Osteoblast (primary cell): ENCODE measurements around the gene SLC7A5. TPM values are rescaled to one million over a fixed set of nuclear protein-coding genes. Genes with fewer than 3 reads are reported as not detected.
"Not testable (repeated sequence)": the region's sequence is repeated elsewhere in the genome, so short reads cannot be mapped to it uniquely, and the experiment has no call there.

ENCODE experiments used
- DNase-seq: peaks from one replicate; pipeline ENCODE4 v3.0.0; 2011; ENCODE audit warnings: low spot score, mixed read lengths; ENCODE audit not compliant: insufficient read length; ENCODE audit errors: missing footprints
- H2AFZ ChIP-seq: 2 replicates; pipeline ENCODE4 v1.6.0; 2011; ENCODE audit warnings: mild to moderate bottlenecking, low read length
- H3K27ac ChIP-seq: 2 replicates; pipeline ENCODE4 v1.5.1; 2011; ENCODE audit warnings: mild to moderate bottlenecking, low read depth, low read length, moderate library complexity
- H3K27me3 ChIP-seq: 2 replicates; pipeline ENCODE4 v1.6.0; 2012; ENCODE audit warnings: mild to moderate bottlenecking, control low read depth, inconsistent platforms, low read length, moderate library complexity; ENCODE audit not compliant: insufficient read depth
- H3K36me3 ChIP-seq: 2 replicates; pipeline ENCODE4 v1.5.1; 2011; ENCODE audit warnings: mild to moderate bottlenecking, low read length, control low read depth, moderate library complexity; ENCODE audit not compliant: insufficient read depth
- H3K4me1 ChIP-seq: 2 replicates; pipeline ENCODE4 v1.5.1; 2011; ENCODE audit warnings: mild to moderate bottlenecking, low read length, control low read depth, moderate library complexity; ENCODE audit not compliant: insufficient read depth
- H3K4me2 ChIP-seq: 2 replicates; pipeline ENCODE4 v1.6.0; 2011; ENCODE audit warnings: mild to moderate bottlenecking, low read length; ENCODE audit not compliant: insufficient read depth
- H3K4me3 ChIP-seq: fragments of 200-600 bp; sonication (generic); 3 replicates; pipeline ENCODE4 v1.5.1; 2012; ENCODE audit warnings: mild to moderate bottlenecking, low read length, inconsistent platforms; ENCODE audit not compliant: insufficient read depth
- H3K79me2 ChIP-seq: 2 replicates; pipeline ENCODE4 v1.6.0; 2012; ENCODE audit warnings: mild to moderate bottlenecking, low read length, control low read depth, inconsistent platforms; ENCODE audit not compliant: insufficient read depth
- H3K9me3 ChIP-seq: 2 replicates; pipeline ENCODE4 v1.5.1; 2011; ENCODE audit warnings: low read depth, low read length, control low read depth
- H4K20me1 ChIP-seq: 2 replicates; pipeline ENCODE4 v1.6.0; 2012; ENCODE audit warnings: mild to moderate bottlenecking, low read length, control low read depth; ENCODE audit not compliant: insufficient read depth
- CTCF ChIP-seq: IDR thresholded peaks from 2 replicates; pipeline ENCODE4 v1.5.1; 2011; ENCODE audit warnings: mild to moderate bottlenecking, low read depth, low read length, moderate library complexity; ENCODE audit errors: extremely low read depth
- total RNA-seq: library from RNA; depleted of rRNA; stranded (reverse); fragments of >200 nt; gene quantifications from 2 replicates; pipeline ENCODE4 v1.2.3, GENCODE V29; 2012

The SLC7A5 gene
- total RNA-seq, result 60.4 and 90.8 TPM in 2 replicates

- peaks cover 11% of the 10 kb centered on the region for H3K36me3 ChIP-seq
- H3K4me1 ChIP-seq, result peaks cover 39% of the 10 kb centered on the region
- H3K27me3 ChIP-seq, H2AFZ ChIP-seq, H3K9me3 ChIP-seq: not testable (repeated sequence)
- peak; percentile 88 for DNase-seq
- H3K79me2 ChIP-seq, result peaks cover 45% of the 10 kb centered on the region
- H3K27ac ChIP-seq, result peak within 1 kb of the TSS; percentile 95
- peak within 1 kb of the TSS; percentile 83 for H3K4me3 ChIP-seq
- H4K20me1 ChIP-seq, result peaks cover 37% of the 10 kb centered on the region
- peak within 1 kb of the TSS; percentile 87 for H3K4me2 ChIP-seq
These were observed at the start of gene SLC7A5 for GRCh38 chr16:87869061-87869878. Gene SLC7A5, minus strand, starts transcription at chr16:87869507. Its CDS starts 85 bp downstream, at chr16:87869422.

GRCh38 chr16:87918338-87918737, 49.0 kb upstream of the SLC7A5 start:
- H3K27ac ChIP-seq, result no peak overlapping the region
- peak overlapping the region; percentile 70 for H3K4me2 ChIP-seq
- peaks cover 5% of the 10 kb centered on the region for H3K4me1 ChIP-seq
- H3K9me3 ChIP-seq, result no peaks in the 10 kb centered on the region
- DNase-seq, result peak; percentile 39
- peak overlapping the region; percentile 47 for H3K4me3 ChIP-seq
- H3K79me2 ChIP-seq, result no peaks in the 10 kb centered on the region
- H3K27me3 ChIP-seq, result peaks cover 6% of the 10 kb centered on the region
- TF ChIP-seq CTCF, result no peak
- H2AFZ ChIP-seq, result peak overlapping the region; percentile 89
- H3K36me3 ChIP-seq, result no peaks in the 10 kb centered on the region
- no peaks in the 10 kb centered on the region for H4K20me1 ChIP-seq

- Histone ChIP-seq H4K20me1 (no peaks in the 10 kb centered on the region), H3K4me3 (no peak overlapping the region), H3K79me2 (no peaks in the 10 kb centered on the region), H2AFZ (no peak overlapping the region), H3K4me2 (no peak overlapping the region), H3K27me3 (peaks cover 4% of the 10 kb centered on the region), H3K4me1 (peaks cover 5% of the 10 kb centered on the region), H3K27ac (no peak overlapping the region), H3K36me3 (no peaks in the 10 kb centered on the region), H3K9me3 (no peaks in the 10 kb centered on the region)
- no peak for DNase-seq
- TF ChIP-seq CTCF, result no peak
These were observed 48.2 kb upstream of the SLC7A5 start for GRCh38 chr16:87917503-87917902.

GRCh38 chr16:87914812-87915211, 45.5 kb upstream of the SLC7A5 start:
- H3K36me3 ChIP-seq, result no peaks in the 10 kb centered on the region
- H3K4me3 ChIP-seq, result no peak overlapping the region
- H3K4me1 ChIP-seq, result peaks cover 15% of the 10 kb centered on the region
- no peaks in the 10 kb centered on the region for H4K20me1 ChIP-seq
- H3K79me2 ChIP-seq, result no peaks in the 10 kb centered on the region
- no peak overlapping the region for H3K27ac ChIP-seq
- DNase-seq, result no peak
- no peak overlapping the region for H2AFZ ChIP-seq
- H3K4me2 ChIP-seq, result no peak overlapping the region
- no peak for TF ChIP-seq CTCF
- no peaks in the 10 kb centered on the region for H3K27me3 ChIP-seq
- no peaks in the 10 kb centered on the region for H3K9me3 ChIP-seq

GRCh38 chr16:87914021-87914725, 44.9 kb upstream of the SLC7A5 start:
- not testable (repeated sequence) for H3K9me3 ChIP-seq, H3K4me2 ChIP-seq, H3K36me3 ChIP-seq, H3K27ac ChIP-seq, H3K4me3 ChIP-seq, H3K79me2 ChIP-seq, H2AFZ ChIP-seq, H4K20me1 ChIP-seq, H3K27me3 ChIP-seq
- peak; percentile 42 for DNase-seq
- H3K4me1 ChIP-seq, result peaks cover 15% of the 10 kb centered on the region

- H3K9me3 ChIP-seq, result not testable (repeated sequence)
These were observed 43.4 kb upstream of the SLC7A5 start for GRCh38 chr16:87912691-87913090.

More at GRCh38 chr16:87912691-87913090, 43.4 kb upstream of the SLC7A5 start:
- not testable (repeated sequence) for H2AFZ ChIP-seq, H3K36me3 ChIP-seq, H3K79me2 ChIP-seq, H3K4me3 ChIP-seq, H4K20me1 ChIP-seq, H3K4me2 ChIP-seq, H3K27me3 ChIP-seq, H3K27ac ChIP-seq
- peaks cover 10% of the 10 kb centered on the region for H3K4me1 ChIP-seq
- peak; percentile 46 for DNase-seq
